Esophagus squamous epithelium (tissue), 4 donors: Measurements from ENCODE around the gene BCL7A.

Experiments used
- CTCF ChIP-seq, 6 experiments: fragments of 450-650 bp in 4 of 6; fragments of 200-600 bp in 2 of 6; sonication (generic) in 2 of 6; IDR thresholded peaks; one replicate each; pipeline ENCODE4 v1.5.1; 2016 to 2019; ENCODE audit warnings: antibody characterized with exemption in 6 of 6, mild to moderate bottlenecking in 4 of 6, moderate library complexity in 4 of 6
- POLR2A ChIP-seq, 4 donors: fragments of 450-650 bp; IDR thresholded peaks; one replicate each; pipeline ENCODE4 v1.6.1; 2017; ENCODE audit warnings: antibody characterized with exemption in 4 of 4, mild to moderate bottlenecking in 4 of 4, moderate library complexity in 3 of 4

- no peak for TF ChIP-seq CTCF (IDR thresholded peaks at IDR 0.05)
- no peak for TF ChIP-seq POLR2A (IDR thresholded peaks at IDR 0.05)
Observed at GRCh38 chr12:122029620-122030423, 8.1 kb downstream of the BCL7A start.
